Astrocyte of the spinal cord (primary cell): Measurements from ENCODE around the gene ZNF618.

Experiments
- DNase-seq: peaks from one replicate; pipeline ENCODE4 v3.0.0; 2011; ENCODE audit warnings: low read depth, low spot score
- H3K4me3 ChIP-seq: 2 replicates; pipeline ENCODE4 v1.5.1; 2011; ENCODE audit warnings: low read depth, mild to moderate bottlenecking, low read length, moderate library complexity
- CTCF ChIP-seq: IDR thresholded peaks from 2 replicates; pipeline ENCODE4 v1.5.1; 2012; ENCODE audit warnings: low read depth, mild to moderate bottlenecking, low read length, inconsistent platforms
- in situ Hi-C: cut with HindIII; loops from 2 replicates; pipeline ENCODE4 v1.10.0; 2017; ENCODE audit warnings: low sequenced_read_pairs

The ZNF618 gene

GRCh38 chr9:114023961-114024360, 147.9 kb downstream of the ZNF618 start:
- H3K4me3 ChIP-seq, result no peak overlapping the region
- no peak for TF ChIP-seq CTCF
- in situ Hi-C loops, result no loop called here
- DNase-seq, result no peak

GRCh38 chr9:114025196-114025753, 149.2 kb downstream of the ZNF618 start:
- no peak for TF ChIP-seq CTCF
- no peak for DNase-seq
- in situ Hi-C loops, result no loop called here
- no peak overlapping the region for H3K4me3 ChIP-seq

GRCh38 chr9:114025760-114026159, 149.7 kb downstream of the ZNF618 start:
- no peak for TF ChIP-seq CTCF
- in situ Hi-C loops, result no loop called here
- no peak overlapping the region for H3K4me3 ChIP-seq
- DNase-seq, result no peak

GRCh38 chr9:114026335-114026734, 150.2 kb downstream of the ZNF618 start:
- in situ Hi-C loops, result no loop called here
- no peak for TF ChIP-seq CTCF
- no peak for DNase-seq

GRCh38 chr9:114027159-114027862, 151.2 kb downstream of the ZNF618 start:
- DNase-seq, result no peak
- H3K4me3 ChIP-seq, result no peak overlapping the region
- in situ Hi-C loops, result no loop called here
- TF ChIP-seq CTCF, result no peak

More at GRCh38 chr9:114026335-114026734, 150.2 kb downstream of the ZNF618 start:
- no peak overlapping the region for H3K4me3 ChIP-seq

GRCh38 chr9:114027863-114028465, 151.9 kb downstream of the ZNF618 start:
- in situ Hi-C loops, result no loop called here
- TF ChIP-seq CTCF, result no peak
- H3K4me3 ChIP-seq, result no peak overlapping the region
- DNase-seq, result no peak
